OCI-LY7 (cell line): ENCODE data around the gene GCNT2. TPM values are rescaled to one million over a fixed set of nuclear protein-coding genes. Genes with fewer than 3 reads are reported as not detected.
"Not testable (repeated sequence)": the region's sequence is repeated elsewhere in the genome, so short reads cannot be mapped to it uniquely, and the experiment has no call there.

Experiments used
- BruUV-seq: library from RNA; stranded (reverse); fragments of 400-500 nt; replicated peaks from 2 replicates; lab custom pipeline; 2021; lab: Mats Ljungman, UMichigan
- CTCF ChIA-PET: fragments of 300-600 bp; sonication (Branson Sonifier 250); formaldehyde crosslinking; loops from one replicate; lab custom pipeline; 2022; ENCODE audit warnings: antibody characterized with exemption; ENCODE audit not compliant: unreplicated experiment; lab: Charles Lee
- POLR2A ChIA-PET: fragments of 300-600 bp; sonication (Branson Sonifier 250); formaldehyde crosslinking; loops from one replicate; lab custom pipeline; 2022; ENCODE audit warnings: antibody characterized with exemption; lab: Charles Lee
- DNase-seq: peaks from one replicate; pipeline ENCODE4 v3.0.0-alpha.2; 2015; ENCODE audit warnings: low spot score
- H2AFZ ChIP-seq: fragments of 200-600 bp; sonication (generic), shearing (Covaris generic); 2 replicates; pipeline ENCODE4 v1.6.1; 2014; ENCODE audit warnings: mild to moderate bottlenecking, antibody characterized with exemption, low read length, moderate library complexity
- H3K27ac ChIP-seq: fragments of 200-600 bp; sonication (generic); 2 replicates; pipeline ENCODE4 v1.5.1; 2014; ENCODE audit warnings: mixed run types, low read depth, mild to moderate bottlenecking, moderate library complexity, low read length, inconsistent platforms; ENCODE audit not compliant: poor library complexity, severe bottlenecking
- H3K36me3 ChIP-seq: fragments of 200-600 bp; sonication (generic); 2 replicates; pipeline ENCODE4 v1.6.1; 2014; ENCODE audit warnings: mild to moderate bottlenecking, antibody characterized with exemption, low read length, moderate library complexity, mixed read lengths; ENCODE audit not compliant: insufficient read depth
- H3K4me1 ChIP-seq: fragments of 200-600 bp; sonication (generic); 2 replicates; pipeline ENCODE4 v1.5.1; 2014; ENCODE audit warnings: mild to moderate bottlenecking, low read length; ENCODE audit not compliant: insufficient read depth, poor library complexity, severe bottlenecking
- H3K4me2 ChIP-seq: fragments of 200-600 bp; sonication (generic); 2 replicates; pipeline ENCODE4 v1.6.1; 2014; ENCODE audit warnings: mild to moderate bottlenecking, low read length
- H3K4me3 ChIP-seq: fragments of 200-600 bp; sonication (generic); 2 replicates; pipeline ENCODE4 v1.5.1; 2014; ENCODE audit warnings: mild to moderate bottlenecking, low read depth, low read length; ENCODE audit not compliant: poor library complexity, severe bottlenecking
- H3K79me2 ChIP-seq: fragments of 200-600 bp; sonication (generic); 2 replicates; pipeline ENCODE4 v1.6.1; 2016; ENCODE audit warnings: low read depth, mild to moderate bottlenecking, low read length, moderate library complexity, mixed read lengths; ENCODE audit not compliant: insufficient read depth
- H3K9me2 ChIP-seq: fragments of 200-600 bp; sonication (generic); 2 replicates; pipeline ENCODE4 v1.6.1; 2016; ENCODE audit warnings: mild to moderate bottlenecking, low read length, mixed read lengths; ENCODE audit not compliant: insufficient read depth
- H3K9me3 ChIP-seq: fragments of 200-600 bp; sonication (generic); 2 replicates; pipeline ENCODE4 v1.6.1; 2014; ENCODE audit warnings: mild to moderate bottlenecking, mixed run types, low read length, mixed read lengths
- H4K20me1 ChIP-seq: fragments of 200-600 bp; sonication (generic); 2 replicates; pipeline ENCODE4 v1.6.1; 2014; ENCODE audit warnings: mild to moderate bottlenecking, antibody characterized with exemption, low read length, moderate library complexity, mixed read lengths; ENCODE audit not compliant: insufficient read depth
- EZH2phosphoT487 ChIP-seq: fragments of 200-600 bp; sonication (generic); IDR thresholded peaks from 2 replicates; pipeline ENCODE4 v1.6.1; 2018; ENCODE audit warnings: low read depth, borderline replicate concordance, mild to moderate bottlenecking, mixed run types, antibody characterized with exemption, low read length, moderate library complexity, mixed read lengths
- intact Hi-C: fragments of 100-400 bp; cut with micrococcal nuclease; formaldehyde crosslinking; loops from one replicate; pipeline ENCODE4 v1.10.0; 2022; ENCODE audit not compliant: unreplicated experiment
- total RNA-seq, 2 experiments: library from RNA; depleted of rRNA in 1 of 2; stranded (reverse); fragments of >200 nt in 1 of 2; shearing (Covaris generic) in 1 of 2; gene quantifications; 2 replicates each; pipeline ENCODE4 v1.2.3, GENCODE V29; 2014 to 2022
- TF ChIP-seq, protein P1 (sequence below): fragments of 200-600 bp; sonication (generic); conservative IDR thresholded peaks from 2 replicates; pipeline ENCODE4 v1.5.1; 2014; ENCODE audit warnings: mild to moderate bottlenecking, antibody characterized with exemption, low read length, moderate library complexity, mixed read lengths

GCNT2 gene
- total RNA-seq, 2 experiments from 2014 or later = 17.4 to 25.2 TPM

DNA sequence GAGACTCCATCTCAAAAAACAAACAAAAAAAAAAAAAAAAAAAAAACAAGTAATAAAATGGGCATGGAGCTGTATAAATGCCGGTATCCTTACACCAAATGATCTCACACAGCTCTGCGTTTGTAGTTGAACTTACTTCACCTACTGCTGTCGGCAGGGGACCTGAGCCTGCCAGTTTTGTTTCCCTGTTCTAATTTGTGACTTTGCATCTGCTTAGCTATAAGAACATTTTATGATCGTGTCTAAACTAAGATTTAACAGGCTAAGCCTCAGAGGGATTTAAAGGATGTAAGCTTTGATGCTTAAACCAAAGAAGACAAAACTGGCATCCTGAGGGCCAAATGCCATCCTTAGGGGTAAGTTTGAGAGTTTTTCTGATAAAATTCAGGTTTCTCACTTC is 58.7 kb downstream of the GCNT2 start:
- CTCF ChIA-PET = no interaction called here
- Histone ChIP-seq H3K9me3 (no peaks in the 10 kb centered on the region), H3K79me2 (no peaks in the 10 kb centered on the region), H3K4me3 (no peak overlapping the region), H3K9me2 (no peaks in the 10 kb centered on the region), H3K4me2 (no peak overlapping the region), H3K4me1 (no peaks in the 10 kb centered on the region), H3K27ac (no peak overlapping the region), H3K36me3 (peaks cover 14% of the 10 kb centered on the region; the same call in 1 of the 2 replicates), H2AFZ (no peak overlapping the region), H4K20me1 (0 out of 2 replicates have a peak, but pooled peaks cover 5% of the 10 kb centered on the region)
- no peak for DNase-seq
- BruUV-seq = no TSS peak
- POLR2A ChIA-PET = interaction anchor here (0.6 to 1.2 kb wide), 7 partner anchors 11 to 171 kb away, joined by 3 to 7 read pairs (median 3); no protein-coding TSS in a partner anchor
- intact Hi-C loops = no loop called here
- TF ChIP-seq, protein P1, sequence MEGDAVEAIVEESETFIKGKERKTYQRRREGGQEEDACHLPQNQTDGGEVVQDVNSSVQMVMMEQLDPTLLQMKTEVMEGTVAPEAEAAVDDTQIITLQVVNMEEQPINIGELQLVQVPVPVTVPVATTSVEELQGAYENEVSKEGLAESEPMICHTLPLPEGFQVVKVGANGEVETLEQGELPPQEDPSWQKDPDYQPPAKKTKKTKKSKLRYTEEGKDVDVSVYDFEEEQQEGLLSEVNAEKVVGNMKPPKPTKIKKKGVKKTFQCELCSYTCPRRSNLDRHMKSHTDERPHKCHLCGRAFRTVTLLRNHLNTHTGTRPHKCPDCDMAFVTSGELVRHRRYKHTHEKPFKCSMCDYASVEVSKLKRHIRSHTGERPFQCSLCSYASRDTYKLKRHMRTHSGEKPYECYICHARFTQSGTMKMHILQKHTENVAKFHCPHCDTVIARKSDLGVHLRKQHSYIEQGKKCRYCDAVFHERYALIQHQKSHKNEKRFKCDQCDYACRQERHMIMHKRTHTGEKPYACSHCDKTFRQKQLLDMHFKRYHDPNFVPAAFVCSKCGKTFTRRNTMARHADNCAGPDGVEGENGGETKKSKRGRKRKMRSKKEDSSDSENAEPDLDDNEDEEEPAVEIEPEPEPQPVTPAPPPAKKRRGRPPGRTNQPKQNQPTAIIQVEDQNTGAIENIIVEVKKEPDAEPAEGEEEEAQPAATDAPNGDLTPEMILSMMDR = no peak
- no peak for TF ChIP-seq EZH2phosphoT487

DNA sequence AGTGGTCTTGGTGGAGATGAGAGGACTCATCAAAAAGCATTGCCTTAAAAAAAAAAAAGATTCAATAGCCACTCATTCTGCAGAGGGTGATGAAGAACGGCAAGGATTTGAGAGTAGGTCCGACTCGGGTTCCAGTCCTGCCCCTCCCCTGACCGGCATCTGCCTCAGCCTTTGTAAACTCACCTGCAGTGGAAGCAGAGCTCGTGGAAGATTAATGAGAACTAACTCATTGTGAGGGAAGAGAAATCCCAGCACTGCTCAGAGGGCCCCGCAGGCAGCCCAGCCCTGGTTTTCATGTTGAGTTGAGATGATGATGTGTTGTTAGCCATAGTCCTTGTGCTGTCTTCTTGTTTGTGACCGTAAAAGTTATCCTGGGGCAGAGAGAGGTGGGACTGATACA is 59.4 kb downstream of the GCNT2 start:
- intact Hi-C loops = no loop called here
- no peak for DNase-seq
- CTCF ChIA-PET = no interaction called here
- peaks cover 14% of the 10 kb centered on the region; the same call in 1 of the 2 replicates for H3K36me3 ChIP-seq
- no peak for TF ChIP-seq EZH2phosphoT487
- TF ChIP-seq, protein P1 = no peak
- H4K20me1 ChIP-seq = 0 out of 2 replicates have a peak, but pooled peaks cover 5% of the 10 kb centered on the region
- H3K79me2 ChIP-seq = no peaks in the 10 kb centered on the region
- H3K4me3 ChIP-seq = no peak overlapping the region
- H3K9me2 ChIP-seq = no peaks in the 10 kb centered on the region
- H3K4me2 ChIP-seq = no peak overlapping the region
- H2AFZ ChIP-seq = no peak overlapping the region
- no peak overlapping the region for H3K27ac ChIP-seq
- H3K4me1 ChIP-seq = no peaks in the 10 kb centered on the region
- POLR2A ChIA-PET = interaction anchor here (1.2 kb wide), 1 partner anchor 13 kb away, joined by 7 read pairs; no protein-coding TSS in a partner anchor
- BruUV-seq = no TSS peak
- H3K9me3 ChIP-seq = no peaks in the 10 kb centered on the region

DNA sequence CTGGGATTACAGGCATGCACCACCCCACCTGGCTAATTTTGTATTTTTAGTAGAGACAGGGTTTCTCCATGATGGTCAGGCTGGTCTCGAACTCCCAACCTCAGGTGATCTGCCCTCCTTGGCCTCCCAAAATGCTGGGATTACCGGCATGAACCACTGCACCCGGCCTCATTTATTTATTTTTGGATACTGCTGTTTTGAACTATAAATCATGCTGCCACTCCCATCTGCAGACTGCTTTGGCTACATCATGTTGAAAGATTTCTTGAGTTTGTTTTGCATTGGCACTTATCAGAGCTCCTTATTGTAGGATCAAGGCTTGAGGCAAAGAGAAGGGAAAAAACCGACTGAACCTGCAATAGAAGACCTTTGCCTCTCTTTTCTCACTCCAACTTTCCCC is 60.3 kb downstream of the GCNT2 start:
- H3K4me3 ChIP-seq, H3K79me2 ChIP-seq, H3K9me3 ChIP-seq, H3K4me2 ChIP-seq, DNase-seq, H3K9me2 ChIP-seq, H3K27ac ChIP-seq, CTCF ChIA-PET, BruUV-seq, H2AFZ ChIP-seq, H3K4me1 ChIP-seq, H4K20me1 ChIP-seq, intact Hi-C loops, POLR2A ChIA-PET: not testable (repeated sequence)
- peaks cover 12% of the 10 kb centered on the region; the same call in 1 of the 2 replicates for H3K36me3 ChIP-seq
